Cortex of kidney (tissue), 1 donor: Measurements from ENCODE around the gene ZNF775.

ENCODE experiments used
- DNase-seq: peaks from one replicate; lab custom pipeline; 2025; lab: John Stamatoyannopoulos, UW

ZNF775 gene

GRCh38 chr7:150378853-150379440 lies at the start of gene ZNF775:
Gene ZNF775, plus strand, starts transcription at chr7:150379330. Its CDS starts 9,141 bp downstream, at chr7:150388471.
- peak; percentile 64 for DNase-seq

GRCh38 chr7:150329331-150330120 lies 49.6 kb upstream of the ZNF775 start:
- no peak for DNase-seq

- DNase-seq = no peak
Measured at GRCh38 chr7:150330211-150330885, 48.8 kb upstream of the ZNF775 start.

- no peak for DNase-seq
Measured at GRCh38 chr7:150332852-150333635, 46.1 kb upstream of the ZNF775 start.

GRCh38 chr7:150333659-150334058 lies 45.5 kb upstream of the ZNF775 start:
- no peak for DNase-seq

GRCh38 chr7:150334108-150334507 lies 45.0 kb upstream of the ZNF775 start:
- DNase-seq = no peak

GRCh38 chr7:150335108-150335773 lies 43.9 kb upstream of the ZNF775 start:
- DNase-seq = no peak

GRCh38 chr7:150335774-150336112 lies 43.4 kb upstream of the ZNF775 start:
- no peak for DNase-seq

- DNase-seq = no peak
Measured at GRCh38 chr7:150336746-150337145, 42.4 kb upstream of the ZNF775 start.

GRCh38 chr7:150337179-150337578 lies 42.0 kb upstream of the ZNF775 start:
- DNase-seq = no peak

GRCh38 chr7:150337659-150338081 lies 41.5 kb upstream of the ZNF775 start:
- DNase-seq = no peak

- no peak for DNase-seq
Measured at GRCh38 chr7:150338166-150338829, 40.8 kb upstream of the ZNF775 start.

GRCh38 chr7:150339409-150339809 lies 39.7 kb upstream of the ZNF775 start:
- DNase-seq = no peak

GRCh38 chr7:150340024-150340749 lies 38.9 kb upstream of the ZNF775 start:
- no peak for DNase-seq

GRCh38 chr7:150340875-150341262 lies 38.3 kb upstream of the ZNF775 start:
- no peak for DNase-seq

- no peak for DNase-seq
Measured at GRCh38 chr7:150341263-150342120, 37.6 kb upstream of the ZNF775 start, which contains the start of gene RARRES2. Gene RARRES2, minus strand, starts transcription at chr7:150341629. Its CDS starts 1,020 bp downstream, at chr7:150340609.

- no peak for DNase-seq
Measured at GRCh38 chr7:150342121-150342408, 37.1 kb upstream of the ZNF775 start.

GRCh38 chr7:150343225-150343624 lies 35.9 kb upstream of the ZNF775 start:
- no peak for DNase-seq

- DNase-seq = no peak
Measured at GRCh38 chr7:150344299-150344698, 34.8 kb upstream of the ZNF775 start.

GRCh38 chr7:150345012-150345411 lies 34.1 kb upstream of the ZNF775 start:
- DNase-seq = no peak
